ENCODE data around the gene ADAMTS4. TPM values are rescaled to one million over a fixed set of nuclear protein-coding genes. Genes with fewer than 3 reads are reported as not detected.
A peak's percentile ranks its signal among the peaks of the same experiment; 100 is the strongest.

Gene ADAMTS4
- total RNA-seq, 1 donor from 2014 or later = 7.1 TPM

GRCh38 chr1:161174911-161175310 lies 23.9 kb downstream of the ADAMTS4 start:
- DNase-seq (ENCODE audit: low read depth in 2 of 2) = no peak

- no peak for DNase-seq (ENCODE audit: low read depth in 2 of 2)
Observed at GRCh38 chr1:161173711-161174110, 25.1 kb downstream of the ADAMTS4 start.

GRCh38 chr1:161172776-161173376 lies 26.0 kb downstream of the ADAMTS4 start:
- DNase-seq (ENCODE audit: low read depth in 2 of 2) = peak; percentile 32 to 34

GRCh38 chr1:161172349-161172748 lies 26.5 kb downstream of the ADAMTS4 start:
- DNase-seq (ENCODE audit: low read depth in 2 of 2) = no peak

- DNase-seq (ENCODE audit: low read depth in 2 of 2) = no peak
Observed at GRCh38 chr1:161171696-161172095, 27.2 kb downstream of the ADAMTS4 start.

- DNase-seq (ENCODE audit: low read depth in 2 of 2) = no peak
Observed at GRCh38 chr1:161171191-161171590, 27.7 kb downstream of the ADAMTS4 start.

- DNase-seq (ENCODE audit: low read depth in 2 of 2) = no peak
Observed at GRCh38 chr1:161168906-161169305, 29.9 kb downstream of the ADAMTS4 start.

GRCh38 chr1:161166669-161167548 lies 31.9 kb downstream of the ADAMTS4 start:
- peak in 1 of 2 donors; percentile 31 for DNase-seq (ENCODE audit: low read depth in 2 of 2)

GRCh38 chr1:161165742-161166668 lies 32.8 kb downstream of the ADAMTS4 start, which contains the start of gene PPOX:
Gene PPOX (plus strand): TSS chr1:161166426. CDS start chr1:161166848, 422 bp downstream.
- peak; percentile 99 for DNase-seq (ENCODE audit: low read depth in 2 of 2)

- DNase-seq (ENCODE audit: low read depth in 2 of 2) = no peak
Observed at GRCh38 chr1:161164901-161165610, 33.8 kb downstream of the ADAMTS4 start.

GRCh38 chr1:161163793-161164192 lies 35.1 kb downstream of the ADAMTS4 start:
- DNase-seq (ENCODE audit: low read depth in 2 of 2) = no peak

- DNase-seq (ENCODE audit: low read depth in 2 of 2) = no peak
Observed at GRCh38 chr1:161162806-161163205, 36.0 kb downstream of the ADAMTS4 start.

- DNase-seq (ENCODE audit: low read depth in 2 of 2) = no peak
Observed at GRCh38 chr1:161162052-161162451, 36.8 kb downstream of the ADAMTS4 start.

GRCh38 chr1:161161652-161162051 lies 37.2 kb downstream of the ADAMTS4 start:
- DNase-seq (ENCODE audit: low read depth in 2 of 2) = no peak

GRCh38 chr1:161160671-161161145 lies 38.1 kb downstream of the ADAMTS4 start:
- DNase-seq (ENCODE audit: low read depth in 2 of 2) = no peak

- DNase-seq (ENCODE audit: low read depth in 2 of 2) = no peak
Observed at GRCh38 chr1:161159913-161160243, 39.0 kb downstream of the ADAMTS4 start.

GRCh38 chr1:161159087-161159912 lies 39.6 kb downstream of the ADAMTS4 start, which contains the start of gene USP21:
Gene USP21 (plus strand): TSS chr1:161159500. CDS start chr1:161160641, 1,141 bp downstream.
- DNase-seq (ENCODE audit: low read depth in 2 of 2) = peak; percentile 91 to 94

GRCh38 chr1:161158316-161159010 lies 40.4 kb downstream of the ADAMTS4 start:
- DNase-seq (ENCODE audit: low read depth in 2 of 2) = no peak

- DNase-seq (ENCODE audit: low read depth in 2 of 2) = no peak
Observed at GRCh38 chr1:161157867-161158266, 41.0 kb downstream of the ADAMTS4 start.
